Muscle of leg (tissue), 11 donors: ENCODE measurements around the gene DNAJC12. TPM values are rescaled to one million over a fixed set of nuclear protein-coding genes. Genes with fewer than 3 reads are reported as not detected.

ENCODE experiments used
- DNase-seq: peaks from one replicate; pipeline ENCODE4 v3.0.0; 2013
- H3K27ac ChIP-seq: one replicate; pipeline ENCODE4 v1.5.1; 2013; ENCODE audit warnings: mild to moderate bottlenecking, low read length, control low read depth
- H3K27me3 ChIP-seq: one replicate; pipeline ENCODE4 v1.6.1; 2013; ENCODE audit warnings: low read length; ENCODE audit not compliant: control insufficient read depth, insufficient read depth
- H3K36me3 ChIP-seq: one replicate; pipeline ENCODE4 v1.6.1; 2013; ENCODE audit warnings: low read length; ENCODE audit not compliant: control insufficient read depth, insufficient read depth
- H3K4me1 ChIP-seq: one replicate; pipeline ENCODE4 v1.6.1; 2013; ENCODE audit warnings: low read length; ENCODE audit not compliant: control insufficient read depth, insufficient read depth
- H3K4me3 ChIP-seq: one replicate; pipeline ENCODE4 v1.5.1; 2013; ENCODE audit warnings: low read length, control low read depth
- H3K9me3 ChIP-seq: replicated peaks from 2 replicates; pipeline ENCODE4 v1.6.1; 2013; ENCODE audit warnings: low read depth, low read length; ENCODE audit not compliant: control insufficient read depth
- WGBS: methylation state at CpG from one replicate; pipeline ENCODE4 v1.1.5; 2013; ENCODE audit warnings: missing lambda C conversion rate; ENCODE audit not compliant: insufficient coverage; 5-methylcytosine and 5-hydroxymethylcytosine counted together
- polyA plus RNA-seq, 8 donors: library from polyadenylated mRNA; unstranded; fragments of 120-200 nt; gene quantifications; one replicate each; pipeline versions ENCODE4 v1.2.1 to v1.2.3, GENCODE V29; 2013; ENCODE audit warnings: inconsistent platforms in 1 of 8, low replicate concordance in 1 of 8; ENCODE audit not compliant: insufficient read length in 8 of 8, insufficient read depth in 1 of 8
- total RNA-seq: library from RNA; stranded (reverse); fragments of 120-200 nt; gene quantifications from one replicate; pipeline ENCODE4 v1.2.4, GENCODE V29; 2013

DNAJC12 gene
- total and polyA plus RNA-seq, 9 donors = 6.4 to 13.3 (median 8.5) TPM

DNA sequence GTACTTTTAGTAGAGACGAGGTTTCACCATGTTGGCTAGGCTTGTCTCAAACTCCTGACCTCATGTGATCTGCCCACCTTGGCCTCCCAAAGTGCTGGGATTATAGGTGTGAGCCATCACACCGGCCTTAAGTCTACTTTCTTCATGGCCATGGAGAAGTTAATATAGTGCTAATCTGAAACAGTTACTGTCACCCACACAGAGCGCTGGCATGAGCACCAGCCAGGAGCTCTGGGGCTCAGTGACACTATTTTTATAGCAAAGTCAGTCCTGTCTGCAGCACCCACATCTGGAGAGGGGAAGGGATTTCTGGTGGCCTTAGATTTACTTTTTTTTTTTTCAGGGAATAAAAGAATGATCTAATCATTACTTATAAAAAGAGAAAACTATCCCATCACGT, 21.3 kb downstream of the DNAJC12 start:
- WGBS = 100% methylated on average over 1 of the region's 4 CpGs
- H3K27ac ChIP-seq = no peak overlapping the region
- H3K4me1 ChIP-seq = no peaks in the 10 kb centered on the region
- H3K27me3 ChIP-seq = no peaks in the 10 kb centered on the region
- no peak for DNase-seq
- H3K36me3 ChIP-seq = no peaks in the 10 kb centered on the region
- no peaks in the 10 kb centered on the region for H3K9me3 ChIP-seq
- no peak overlapping the region for H3K4me3 ChIP-seq

DNA sequence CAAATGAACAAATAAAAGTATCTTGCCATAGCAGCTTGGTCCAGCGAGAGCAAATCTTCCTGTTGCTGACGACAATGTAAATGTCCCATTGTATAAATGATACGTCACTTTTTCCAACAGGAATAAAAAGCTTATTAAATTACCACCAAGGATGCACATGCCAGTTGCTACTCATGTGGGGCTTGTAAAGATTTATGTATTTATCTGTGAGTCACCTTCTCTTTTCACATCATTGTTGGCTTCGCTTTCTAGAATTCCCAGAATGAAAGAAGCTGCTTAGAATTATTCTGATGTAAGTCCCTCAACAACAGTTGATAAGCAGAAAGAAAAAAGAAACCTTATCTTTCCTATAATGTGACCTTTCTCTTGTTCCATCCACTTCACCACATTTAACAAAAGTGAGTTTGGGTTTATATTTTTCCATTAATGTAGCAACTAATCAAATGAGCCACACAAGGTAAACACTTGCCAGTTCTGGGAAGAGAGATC, 22.4 kb downstream of the DNAJC12 start:
- no CpG with 5 or more reads among the region's 4 CpGs for WGBS
- Histone ChIP-seq H3K4me3 (no peak overlapping the region), H3K9me3 (no peaks in the 10 kb centered on the region), H3K27me3 (no peaks in the 10 kb centered on the region), H3K4me1 (no peaks in the 10 kb centered on the region), H3K27ac (no peak overlapping the region), H3K36me3 (peaks cover 3% of the 10 kb centered on the region)
- DNase-seq = no peak

DNA sequence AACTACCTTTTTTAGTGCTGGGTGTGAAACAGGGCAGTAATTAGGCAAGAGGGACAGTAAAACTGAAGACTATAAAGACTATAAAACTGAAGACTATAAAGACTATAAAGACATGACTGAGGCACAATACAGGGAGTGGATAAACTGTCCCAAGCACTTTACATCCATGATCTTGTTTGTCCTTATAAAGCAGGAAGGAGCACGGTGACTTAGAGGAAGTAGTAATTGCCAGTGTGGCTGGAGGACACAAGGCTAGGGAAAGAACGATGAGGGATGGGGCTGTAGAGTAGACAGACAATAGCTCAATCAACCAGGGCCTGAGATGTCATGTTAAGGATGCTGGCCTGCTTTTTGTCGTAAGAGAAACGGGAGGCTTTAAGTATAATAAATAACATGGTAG, 26.0 kb downstream of the DNAJC12 start:
- no peaks in the 10 kb centered on the region for H3K9me3 ChIP-seq

DNA sequence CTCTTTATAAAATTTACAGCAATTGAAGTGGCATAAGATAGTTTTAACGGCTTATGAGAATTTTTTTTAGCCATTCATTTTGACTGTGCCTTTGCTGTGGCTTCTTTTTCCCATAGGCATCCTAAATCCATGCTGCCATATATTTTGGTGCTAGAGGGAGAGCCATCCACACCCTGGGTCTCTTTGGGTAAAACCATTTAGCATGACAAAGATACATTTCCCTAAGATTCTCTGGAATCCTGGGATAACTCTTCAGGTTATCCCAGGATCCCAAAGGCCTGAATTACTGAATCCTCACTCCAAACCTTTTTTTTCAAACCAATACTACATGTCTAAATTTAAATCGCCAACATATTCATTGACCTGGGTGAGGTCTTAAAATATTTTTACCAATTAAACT, 28.9 kb downstream of the DNAJC12 start:
- peaks cover 3% of the 10 kb centered on the region for H3K36me3 ChIP-seq
- no peaks in the 10 kb centered on the region for H3K9me3 ChIP-seq
- H3K4me3 ChIP-seq = no peak overlapping the region
- H3K27me3 ChIP-seq = no peaks in the 10 kb centered on the region
- WGBS = no CpG with 5 or more reads among the region's 2 CpGs
- DNase-seq = no peak
- H3K4me1 ChIP-seq = no peaks in the 10 kb centered on the region
- no peak overlapping the region for H3K27ac ChIP-seq

More for the DNA sequence above, 26.0 kb downstream of the DNAJC12 start:
- WGBS = 39% methylated on average over 3 of the region's 4 CpGs
- no peaks in the 10 kb centered on the region for H3K4me1 ChIP-seq
- no peak for DNase-seq
- no peaks in the 10 kb centered on the region for H3K27me3 ChIP-seq
- peaks cover 3% of the 10 kb centered on the region for H3K36me3 ChIP-seq
- no peak overlapping the region for H3K27ac ChIP-seq
- no peak overlapping the region for H3K4me3 ChIP-seq

DNA sequence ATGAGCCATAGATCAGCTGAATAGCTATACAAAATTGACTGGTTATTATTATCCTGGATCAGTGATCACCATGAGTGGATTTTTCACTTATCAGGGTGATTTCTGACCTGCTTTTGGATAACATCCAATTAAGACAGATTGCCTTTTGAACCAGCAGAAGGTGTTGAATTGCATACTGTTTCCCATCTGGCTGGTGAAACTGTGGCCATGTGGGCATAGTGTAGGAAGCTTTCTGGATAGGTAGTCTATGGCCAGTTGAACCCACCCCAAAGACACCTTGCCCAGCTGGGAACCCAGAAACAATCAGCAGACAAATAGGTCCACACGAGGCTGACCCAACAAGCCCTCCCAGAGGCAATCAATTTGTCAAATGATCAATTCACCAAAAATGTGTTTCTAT, 29.3 kb downstream of the DNAJC12 start:
- H3K4me3 ChIP-seq = no peak overlapping the region
- peaks cover 3% of the 10 kb centered on the region for H3K36me3 ChIP-seq
- no peaks in the 10 kb centered on the region for H3K9me3 ChIP-seq
- no peak overlapping the region for H3K27ac ChIP-seq
- DNase-seq = no peak
- WGBS = no CpG with 5 or more reads among the region's 1 CpG
- no peaks in the 10 kb centered on the region for H3K4me1 ChIP-seq
- no peaks in the 10 kb centered on the region for H3K27me3 ChIP-seq

DNA sequence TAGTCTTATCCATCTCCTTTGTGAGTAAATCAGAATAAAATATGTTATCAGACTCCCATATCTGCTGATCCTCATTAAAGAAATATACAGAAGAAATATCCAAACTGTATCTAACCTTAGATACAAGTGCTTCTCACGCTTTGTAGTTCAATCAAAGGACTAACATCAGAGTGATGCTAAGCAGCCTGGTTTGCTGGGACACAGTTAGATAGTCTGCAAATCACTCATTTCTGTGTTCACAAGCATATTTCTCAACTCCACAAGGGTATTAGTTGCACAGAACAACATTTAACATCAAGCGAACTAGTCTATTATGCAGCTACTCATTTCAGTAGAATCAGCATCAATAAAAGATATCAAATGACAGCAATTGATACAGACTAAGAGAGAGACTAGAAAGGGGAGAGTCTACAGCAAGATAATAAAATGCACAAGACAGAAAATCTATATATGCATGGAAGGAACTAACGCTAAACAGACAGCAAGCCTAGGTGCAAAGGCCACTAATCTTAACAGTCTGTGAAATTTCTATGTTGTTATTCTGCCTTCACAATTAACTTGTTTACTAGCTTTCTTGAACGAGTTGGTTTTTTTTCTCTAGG, 30.0 kb downstream of the DNAJC12 start:
- Histone ChIP-seq H3K4me3 (no peak overlapping the region), H3K27me3 (no peaks in the 10 kb centered on the region), H3K4me1 (no peaks in the 10 kb centered on the region), H3K27ac (no peak overlapping the region), H3K9me3 (no peaks in the 10 kb centered on the region), H3K36me3 (peaks cover 3% of the 10 kb centered on the region)
- 40% methylated on average over 1 of the region's 4 CpGs for WGBS
- DNase-seq = no peak

DNA sequence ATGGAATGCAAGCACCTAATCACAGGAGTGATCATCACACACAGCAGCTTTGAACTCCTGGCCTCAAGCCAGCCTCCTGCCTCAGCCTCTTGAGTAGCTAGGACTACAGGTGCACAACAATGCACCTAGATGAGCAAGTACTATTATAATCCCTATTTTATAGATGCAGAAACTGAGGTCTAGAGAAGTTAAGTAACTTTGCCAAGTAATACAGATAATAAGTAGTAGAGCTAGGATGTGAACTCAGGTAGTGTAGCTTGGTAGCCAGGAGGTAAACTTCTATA, 33.7 kb downstream of the DNAJC12 start:
- Histone ChIP-seq H3K4me3 (no peak overlapping the region), H3K27ac (no peak overlapping the region)

DNA sequence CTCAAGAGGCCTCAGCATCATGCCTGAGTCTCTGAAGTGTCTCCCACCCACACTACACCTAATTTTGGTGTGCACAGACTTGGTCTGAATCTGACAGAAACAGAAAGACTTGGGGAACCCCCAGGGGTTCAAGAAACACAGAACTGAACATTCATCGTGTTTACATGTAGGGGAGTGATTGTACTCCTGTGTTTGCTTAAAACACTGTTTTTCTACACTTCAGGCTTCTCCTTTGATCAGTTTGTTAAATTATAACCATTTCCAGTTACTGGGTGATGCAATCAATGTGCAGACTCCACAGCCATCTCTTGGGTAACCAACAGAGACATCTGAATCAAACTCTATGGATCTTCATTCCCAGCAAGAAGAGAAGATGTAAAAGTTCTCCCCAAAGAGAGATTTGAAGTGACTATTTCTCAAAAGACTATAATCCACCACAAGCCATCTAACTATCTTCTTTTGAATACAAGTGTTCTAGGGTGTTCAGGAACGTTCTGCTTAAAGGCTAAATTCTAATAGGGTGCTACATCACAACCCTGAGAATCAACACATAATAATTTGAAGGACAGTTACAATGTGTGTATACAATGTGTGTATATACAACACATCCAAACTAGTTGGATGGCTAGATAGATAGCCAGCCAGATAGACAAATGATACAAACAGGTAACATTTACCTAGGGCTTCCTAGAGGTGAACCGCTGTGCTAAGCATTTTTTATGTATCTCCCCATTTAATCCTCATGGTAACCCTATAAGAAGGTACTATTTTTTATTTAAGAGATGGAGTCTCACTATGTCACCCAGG, 34.2 kb downstream of the DNAJC12 start:
- no CpG with 5 or more reads among the region's 3 CpGs for WGBS

More for the DNA sequence above, 33.7 kb downstream of the DNAJC12 start:
- Histone ChIP-seq H3K9me3 (no peaks in the 10 kb centered on the region), H3K27me3 (no peaks in the 10 kb centered on the region), H3K36me3 (no peaks in the 10 kb centered on the region), H3K4me1 (no peaks in the 10 kb centered on the region)
- DNase-seq = no peak

DNA sequence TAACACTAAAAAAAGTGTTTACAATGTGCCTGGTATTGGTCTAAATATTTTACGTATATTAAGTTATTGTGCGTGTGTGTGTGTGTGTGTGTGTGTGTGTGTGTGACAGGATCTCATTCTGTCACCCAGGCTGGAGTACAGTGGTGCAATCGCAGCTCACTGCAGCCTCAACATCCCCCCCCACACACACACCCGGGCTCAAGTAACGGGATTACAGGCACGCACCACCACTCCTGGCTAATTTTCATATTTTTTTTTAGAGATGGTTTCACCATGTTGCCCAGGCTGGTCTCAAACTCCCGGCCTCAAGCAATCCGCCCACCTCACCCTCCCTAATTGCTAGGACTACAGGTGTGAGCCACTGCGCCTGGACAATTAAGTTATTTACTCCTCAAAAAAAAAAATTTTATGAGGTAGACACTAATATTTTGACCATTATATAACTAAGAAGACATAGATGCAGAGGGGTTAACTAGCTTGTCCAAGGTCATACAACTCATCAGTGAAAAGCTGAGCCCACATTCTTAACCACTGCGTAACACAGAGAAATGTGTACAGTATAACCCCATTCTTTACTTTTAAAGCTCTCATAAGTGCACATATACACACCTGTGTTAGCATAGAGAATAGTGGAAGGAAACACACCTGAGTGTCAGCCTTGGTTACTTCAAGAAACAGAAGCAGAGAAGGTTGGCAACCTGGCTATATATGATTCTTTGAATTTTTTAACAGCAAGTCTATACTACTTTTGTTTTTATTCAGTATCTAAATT, 35.0 kb downstream of the DNAJC12 start:
- H3K27me3 ChIP-seq = no peaks in the 10 kb centered on the region
- H3K9me3 ChIP-seq = no peaks in the 10 kb centered on the region
- no peak overlapping the region for H3K27ac ChIP-seq
- H3K4me3 ChIP-seq = no peak overlapping the region
- WGBS = 69% methylated on average over 2 of the region's 10 CpGs
- H3K36me3 ChIP-seq = no peaks in the 10 kb centered on the region
- DNase-seq = no peak
- H3K4me1 ChIP-seq = no peaks in the 10 kb centered on the region

More for the DNA sequence above, 34.2 kb downstream of the DNAJC12 start:
- no peaks in the 10 kb centered on the region for H3K36me3 ChIP-seq
- no peaks in the 10 kb centered on the region for H3K27me3 ChIP-seq
- DNase-seq = no peak
- H3K27ac ChIP-seq = no peak overlapping the region
- H3K4me3 ChIP-seq = no peak overlapping the region
- H3K9me3 ChIP-seq = no peaks in the 10 kb centered on the region
- no peaks in the 10 kb centered on the region for H3K4me1 ChIP-seq

DNA sequence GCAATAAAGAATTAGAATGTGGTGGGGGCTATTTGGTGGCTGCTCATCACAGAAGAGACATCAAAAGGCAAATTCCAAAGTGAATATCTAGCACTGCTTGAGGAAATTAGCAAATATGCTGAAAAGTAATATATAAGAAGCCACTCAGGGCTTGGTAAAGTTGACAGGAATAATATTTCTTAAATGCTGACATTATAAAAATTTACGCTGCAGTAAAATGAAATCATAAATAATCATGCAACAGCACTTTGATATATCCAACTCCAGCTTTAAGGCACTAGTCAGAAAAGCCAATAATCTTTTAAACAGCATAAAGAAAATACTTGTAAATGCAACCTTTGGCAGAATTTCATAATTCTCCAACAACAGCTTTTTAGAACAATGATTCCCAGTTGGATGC, 36.9 kb downstream of the DNAJC12 start:
- Histone ChIP-seq H3K27ac (no peak overlapping the region), H3K27me3 (no peaks in the 10 kb centered on the region), H3K4me3 (no peak overlapping the region), H3K36me3 (no peaks in the 10 kb centered on the region), H3K9me3 (no peaks in the 10 kb centered on the region), H3K4me1 (no peaks in the 10 kb centered on the region)
- no peak for DNase-seq
- no CpG with 5 or more reads among the region's 1 CpG for WGBS
